Thoracic aorta (tissue), 2 donors: ENCODE results near the gene FLVCR1. TPM values are rescaled to one million over a fixed set of nuclear protein-coding genes. Genes with fewer than 3 reads are reported as not detected.

Experiments
- ATAC-seq: fragments of 150-250 bp; one replicate; pipeline ENCODE4 v1.8.0; 2017; ENCODE audit warnings: low read depth; ENCODE audit not compliant: insufficient number of reproducible peaks, low FRiP score
- DNase-seq: peaks from one replicate; pipeline ENCODE4 v3.0.0-alpha.2; 2020; ENCODE audit warnings: low spot score
- H3K27ac ChIP-seq, 2 donors: fragments of 200-600 bp; sonication (generic); 1 replicate in 1 of 2; 2 replicates in 1 of 2; pipeline ENCODE4 v1.5.1; 2016; ENCODE audit warnings: mild to moderate bottlenecking in 2 of 2, moderate library complexity in 2 of 2
- H3K27me3 ChIP-seq: fragments of 200-600 bp; sonication (generic); replicated peaks from 2 replicates; pipeline ENCODE4 v1.6.0; 2016; ENCODE audit warnings: mild to moderate bottlenecking; ENCODE audit not compliant: insufficient read depth
- H3K36me3 ChIP-seq: fragments of 200-600 bp; sonication (generic); one replicate; pipeline ENCODE4 v1.5.1; 2016
- H3K4me1 ChIP-seq, 2 donors: fragments of 200-600 bp; sonication (generic); 1 replicate in 1 of 2; 2 replicates in 1 of 2; pipeline versions ENCODE4 v1.5.1 to v1.6.0; 2016; ENCODE audit warnings: low read depth in 2 of 2, mild to moderate bottlenecking in 1 of 2; ENCODE audit not compliant: control insufficient read depth in 1 of 2
- H3K4me3 ChIP-seq: fragments of 200-600 bp; sonication (generic); 2 replicates; pipeline ENCODE4 v1.5.1; 2016; ENCODE audit warnings: mild to moderate bottlenecking
- H3K9me3 ChIP-seq: fragments of 200-600 bp; sonication (generic); 2 replicates; pipeline ENCODE4 v1.5.1; 2016
- total RNA-seq, 2 donors: library from RNA; depleted of rRNA; stranded (reverse); fragments of >200 nt; gene quantifications; one replicate each; pipeline versions ENCODE4 v1.1.0 to v1.2.3, GENCODE V29; 2016
- TF ChIP-seq, protein P1 (sequence below): fragments of 200-600 bp; sonication (generic); IDR thresholded peaks from one replicate; pipeline ENCODE4 v1.5.1; 2019; ENCODE audit warnings: antibody characterized with exemption

FLVCR1 gene
- total RNA-seq, 2 donors from 2014 or later, result 7.6 to 12.0 TPM

DNA sequence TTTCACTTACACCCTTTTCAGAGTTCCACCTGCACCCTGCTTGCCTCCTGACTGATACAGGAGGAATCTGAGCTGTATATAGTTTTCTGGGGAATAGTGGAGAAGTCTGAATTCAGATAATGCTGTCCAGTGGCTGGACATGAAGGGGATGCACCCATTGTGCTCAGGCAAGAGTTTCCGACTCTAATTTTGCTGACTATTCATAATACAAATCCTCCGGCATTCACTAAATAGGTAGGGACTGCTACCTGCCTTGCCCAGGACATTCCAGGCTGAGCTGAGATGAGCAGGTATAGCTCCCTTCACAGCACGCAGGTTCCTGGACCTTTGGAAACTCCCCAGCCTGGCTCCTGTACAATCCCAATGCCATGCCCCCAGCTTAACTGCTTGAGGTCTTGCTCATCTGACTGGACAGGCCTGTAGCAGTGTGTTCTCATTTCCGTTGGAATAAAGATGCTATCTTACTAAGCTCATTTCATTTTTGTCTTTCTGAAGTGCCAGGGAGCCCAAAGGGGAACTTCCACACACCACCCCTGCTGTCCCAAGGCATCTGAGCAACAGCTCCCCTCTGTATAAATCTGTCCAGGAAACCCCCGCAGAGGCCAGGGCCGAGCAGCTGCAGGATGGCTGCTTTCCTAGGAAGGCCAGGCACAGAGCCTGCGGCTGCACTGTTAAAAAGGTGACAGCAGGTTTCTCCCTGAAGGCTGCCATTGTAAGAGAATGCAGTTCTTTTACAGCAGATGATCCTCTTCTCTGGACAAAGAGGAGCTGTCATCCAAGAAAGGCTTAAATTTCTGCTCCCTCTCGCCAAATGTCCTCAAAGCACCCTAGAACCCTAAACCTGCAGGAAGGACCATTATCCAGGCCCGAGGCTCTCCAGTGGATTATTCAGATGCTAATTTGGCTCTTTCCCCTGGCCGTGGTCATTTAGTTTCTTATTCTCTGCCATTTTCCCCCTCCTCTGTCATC is 70.5 kb downstream of the FLVCR1 start:
- H3K36me3 ChIP-seq, result no peaks in the 10 kb centered on the region
- H3K4me3 ChIP-seq, result no peak overlapping the region
- no peak for ATAC-seq
- H3K9me3 ChIP-seq, result no peaks in the 10 kb centered on the region
- no peak for DNase-seq
- TF ChIP-seq, protein P1, sequence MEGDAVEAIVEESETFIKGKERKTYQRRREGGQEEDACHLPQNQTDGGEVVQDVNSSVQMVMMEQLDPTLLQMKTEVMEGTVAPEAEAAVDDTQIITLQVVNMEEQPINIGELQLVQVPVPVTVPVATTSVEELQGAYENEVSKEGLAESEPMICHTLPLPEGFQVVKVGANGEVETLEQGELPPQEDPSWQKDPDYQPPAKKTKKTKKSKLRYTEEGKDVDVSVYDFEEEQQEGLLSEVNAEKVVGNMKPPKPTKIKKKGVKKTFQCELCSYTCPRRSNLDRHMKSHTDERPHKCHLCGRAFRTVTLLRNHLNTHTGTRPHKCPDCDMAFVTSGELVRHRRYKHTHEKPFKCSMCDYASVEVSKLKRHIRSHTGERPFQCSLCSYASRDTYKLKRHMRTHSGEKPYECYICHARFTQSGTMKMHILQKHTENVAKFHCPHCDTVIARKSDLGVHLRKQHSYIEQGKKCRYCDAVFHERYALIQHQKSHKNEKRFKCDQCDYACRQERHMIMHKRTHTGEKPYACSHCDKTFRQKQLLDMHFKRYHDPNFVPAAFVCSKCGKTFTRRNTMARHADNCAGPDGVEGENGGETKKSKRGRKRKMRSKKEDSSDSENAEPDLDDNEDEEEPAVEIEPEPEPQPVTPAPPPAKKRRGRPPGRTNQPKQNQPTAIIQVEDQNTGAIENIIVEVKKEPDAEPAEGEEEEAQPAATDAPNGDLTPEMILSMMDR, result no peak
- peaks cover 7 to 9% of the 10 kb centered on the region in 2 donors for H3K4me1 ChIP-seq
- no peak overlapping the region for H3K27ac ChIP-seq
- no peaks in the 10 kb centered on the region for H3K27me3 ChIP-seq

DNA sequence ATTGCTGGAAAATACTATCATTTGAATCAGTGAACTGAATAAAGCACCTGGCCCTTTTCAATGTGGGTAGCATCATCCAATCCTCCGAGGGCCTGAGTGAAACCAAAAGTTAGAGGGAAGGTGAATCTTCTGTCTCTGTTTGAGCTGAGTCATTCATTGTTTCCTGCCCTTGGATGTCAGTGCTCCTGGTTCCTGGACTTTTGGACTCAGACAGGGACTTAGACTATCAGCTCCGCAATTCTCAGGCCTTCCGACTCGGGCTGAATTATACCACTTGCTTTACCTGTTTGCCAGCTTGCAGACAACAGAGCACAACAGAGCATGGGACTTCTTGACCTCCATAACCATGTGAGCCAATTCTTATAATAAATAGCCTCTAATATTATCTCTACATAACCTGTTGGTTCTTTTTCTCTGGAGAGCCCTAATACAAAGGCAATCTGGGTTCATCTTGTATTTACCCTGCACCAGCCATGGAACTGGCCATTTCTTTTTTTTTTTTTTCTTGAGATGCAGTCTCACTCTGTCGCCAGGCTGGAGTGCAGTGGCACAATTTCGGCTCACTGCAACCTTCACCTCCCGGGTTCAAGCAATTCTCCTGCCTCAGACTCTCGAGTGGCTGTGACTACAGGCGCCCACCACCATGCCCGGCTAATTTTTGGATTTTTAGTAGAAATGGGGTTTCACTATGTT is 73.1 kb downstream of the FLVCR1 start:
- H3K4me1 ChIP-seq, result no peaks in the 10 kb centered on the region
- TF ChIP-seq, protein P1, result no peak
- H3K27me3 ChIP-seq, result no peaks in the 10 kb centered on the region
- no peaks in the 10 kb centered on the region for H3K9me3 ChIP-seq
- no peak for DNase-seq
- H3K4me3 ChIP-seq, result no peak overlapping the region
- no peak overlapping the region for H3K27ac ChIP-seq
- ATAC-seq, result no peak
- no peaks in the 10 kb centered on the region for H3K36me3 ChIP-seq

DNA sequence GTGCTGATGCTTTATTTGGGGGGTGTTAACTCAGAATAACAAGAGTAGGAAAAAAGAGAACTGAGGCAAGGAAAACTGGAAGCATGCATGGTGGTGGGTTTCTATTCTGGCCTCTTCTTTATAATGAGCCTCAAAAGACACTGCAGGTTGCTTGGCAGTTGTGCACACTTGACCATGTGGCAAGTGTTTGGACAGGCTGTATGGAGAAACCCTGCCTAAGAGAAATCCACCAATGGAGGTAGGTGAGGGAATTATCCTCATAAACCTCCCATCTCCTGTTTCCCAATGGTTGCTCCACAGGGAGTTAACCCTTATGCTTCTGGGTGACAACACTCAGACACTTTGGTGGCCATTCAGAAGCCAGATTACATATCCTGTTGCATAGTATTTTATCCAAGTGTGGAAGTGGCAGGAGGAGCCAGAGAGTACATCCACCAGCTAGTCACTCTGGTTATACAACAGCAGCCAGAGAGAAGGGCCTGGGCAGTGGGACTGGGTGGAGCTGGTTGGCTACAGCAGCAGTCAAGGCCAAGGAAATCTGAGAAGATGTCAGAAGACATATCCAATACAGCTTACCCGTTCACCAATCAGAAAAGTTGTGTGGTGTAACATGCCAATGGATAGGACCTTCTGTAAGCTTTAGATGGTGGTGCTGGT is 75.9 kb downstream of the FLVCR1 start:
- no peaks in the 10 kb centered on the region for H3K27me3 ChIP-seq
- no peak overlapping the region for H3K27ac ChIP-seq
- no peaks in the 10 kb centered on the region for H3K9me3 ChIP-seq
- ATAC-seq, result no peak
- DNase-seq, result no peak
- TF ChIP-seq, protein P1, result no peak
- H3K4me3 ChIP-seq, result no peak overlapping the region
- no peaks in the 10 kb centered on the region for H3K4me1 ChIP-seq
- H3K36me3 ChIP-seq, result no peaks in the 10 kb centered on the region

DNA sequence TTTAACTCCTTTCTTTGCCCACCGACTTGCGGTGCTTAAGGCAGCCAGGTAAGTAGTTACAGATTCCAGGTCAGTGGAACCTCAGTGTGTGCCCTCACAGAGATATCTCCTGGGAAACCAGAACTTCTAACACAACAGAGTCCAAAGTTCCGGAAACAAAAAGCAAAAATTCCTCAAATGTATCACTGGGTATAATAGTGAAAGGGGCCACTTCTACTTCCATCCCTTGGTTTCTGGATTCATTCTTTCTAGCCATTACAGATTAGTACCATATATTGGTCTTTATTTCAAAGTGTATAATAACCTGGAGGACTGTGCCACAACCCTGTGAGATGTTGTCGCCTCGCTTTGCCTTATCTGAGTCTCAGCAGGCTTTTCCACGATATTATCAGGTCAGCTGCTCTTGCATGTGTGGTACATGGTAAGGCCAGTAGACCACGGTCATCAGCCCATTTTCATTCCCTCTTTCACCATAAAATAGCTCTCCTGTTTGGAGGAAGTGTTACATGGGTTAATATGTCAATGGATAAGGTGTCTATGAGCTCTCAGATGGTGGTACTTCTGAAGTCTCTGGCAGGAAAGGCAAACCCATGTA is 77.4 kb downstream of the FLVCR1 start:
- Histone ChIP-seq H3K27me3 (no peaks in the 10 kb centered on the region), H3K4me1 (no peaks in the 10 kb centered on the region), H3K9me3 (no peaks in the 10 kb centered on the region), H3K36me3 (no peaks in the 10 kb centered on the region), H3K4me3 (no peak overlapping the region), H3K27ac (no peak overlapping the region)
- DNase-seq (no peak), ATAC-seq (no peak)
- TF ChIP-seq, protein P1, result no peak
